ENCODE measurements around the gene SYNDIG1.

- TF ChIP-seq, protein P1, sequence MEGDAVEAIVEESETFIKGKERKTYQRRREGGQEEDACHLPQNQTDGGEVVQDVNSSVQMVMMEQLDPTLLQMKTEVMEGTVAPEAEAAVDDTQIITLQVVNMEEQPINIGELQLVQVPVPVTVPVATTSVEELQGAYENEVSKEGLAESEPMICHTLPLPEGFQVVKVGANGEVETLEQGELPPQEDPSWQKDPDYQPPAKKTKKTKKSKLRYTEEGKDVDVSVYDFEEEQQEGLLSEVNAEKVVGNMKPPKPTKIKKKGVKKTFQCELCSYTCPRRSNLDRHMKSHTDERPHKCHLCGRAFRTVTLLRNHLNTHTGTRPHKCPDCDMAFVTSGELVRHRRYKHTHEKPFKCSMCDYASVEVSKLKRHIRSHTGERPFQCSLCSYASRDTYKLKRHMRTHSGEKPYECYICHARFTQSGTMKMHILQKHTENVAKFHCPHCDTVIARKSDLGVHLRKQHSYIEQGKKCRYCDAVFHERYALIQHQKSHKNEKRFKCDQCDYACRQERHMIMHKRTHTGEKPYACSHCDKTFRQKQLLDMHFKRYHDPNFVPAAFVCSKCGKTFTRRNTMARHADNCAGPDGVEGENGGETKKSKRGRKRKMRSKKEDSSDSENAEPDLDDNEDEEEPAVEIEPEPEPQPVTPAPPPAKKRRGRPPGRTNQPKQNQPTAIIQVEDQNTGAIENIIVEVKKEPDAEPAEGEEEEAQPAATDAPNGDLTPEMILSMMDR (IDR thresholded peaks at IDR 0.05): no peak
- TF ChIP-seq POLR2A (IDR thresholded peaks at IDR 0.05): no peak
These were observed 8.6 kb downstream of the SYNDIG1 start for GRCh38 chr20:24477831-24478547.

Measured in lower leg skin (tissue), 3 donors.